Panc1 (cell line): ENCODE results near the gene MICAL2. TPM values are rescaled to one million over a fixed set of nuclear protein-coding genes. Genes with fewer than 3 reads are reported as not detected.

Source experiments
- ATAC-seq: fragments of 200-7000 bp; cut with Tn5 transposase; 2 replicates; pipeline ENCODE4 v1.9.1; 2020; ENCODE audit warnings: mild to moderate bottlenecking, moderate library complexity
- BruUV-seq: library from RNA; stranded (reverse); fragments of 400-500 nt; replicated peaks from 2 replicates; lab custom pipeline; 2021; lab: Mats Ljungman, UMichigan
- CTCF ChIA-PET: fragments of 300-600 bp; sonication (Branson Sonifier 250); formaldehyde crosslinking; loops from one replicate; lab custom pipeline; 2022; ENCODE audit warnings: antibody characterized with exemption; lab: Charles Lee
- POLR2A ChIA-PET: fragments of 300-600 bp; sonication (Branson Sonifier 250); formaldehyde crosslinking; loops from one replicate; lab custom pipeline; 2022; ENCODE audit warnings: antibody characterized with exemption; lab: Charles Lee
- DNase-seq: peaks from one replicate; pipeline ENCODE4 v3.0.0-alpha.2; 2010; ENCODE audit warnings: low read depth, low spot score
- H3K27ac ChIP-seq: 2 replicates; pipeline ENCODE4 v1.5.1; 2011; ENCODE audit warnings: mild to moderate bottlenecking, low read length, inconsistent platforms
- H3K27me3 ChIP-seq: fragments of 200-500 bp; sonication (Bioruptor generic); 2 replicates; pipeline ENCODE4 v1.6.0; 2014; ENCODE audit warnings: low read length, inconsistent platforms; ENCODE audit not compliant: control insufficient read depth, insufficient read depth
- H3K36me3 ChIP-seq: fragments of 200-500 bp; sonication (Bioruptor generic); 2 replicates; pipeline ENCODE4 v1.5.1; 2014; ENCODE audit warnings: inconsistent platforms, mild to moderate bottlenecking, low read length, moderate library complexity; ENCODE audit not compliant: control insufficient read depth, insufficient read depth
- H3K4me1 ChIP-seq: 2 replicates; pipeline ENCODE4 v1.5.1; 2011; ENCODE audit warnings: inconsistent platforms, mild to moderate bottlenecking, low read length, moderate library complexity; ENCODE audit not compliant: control insufficient read depth, insufficient read depth
- H3K4me3 ChIP-seq, 2 experiments: 2 replicates each; pipeline ENCODE4 v1.5.1; 2011 to 2012; ENCODE audit warnings: low read depth in 2 of 2, low read length in 2 of 2, mild to moderate bottlenecking in 2 of 2, inconsistent platforms in 1 of 2, moderate library complexity in 1 of 2
- H3K9me3 ChIP-seq: fragments of 200-500 bp; sonication (Bioruptor generic); 2 replicates; pipeline ENCODE4 v1.5.1; 2014; ENCODE audit warnings: low read depth, mild to moderate bottlenecking, inconsistent platforms, low read length, moderate library complexity; ENCODE audit not compliant: control insufficient read depth, insufficient read depth
- POLR2AphosphoS5 ChIP-seq: IDR thresholded peaks from 2 replicates; pipeline ENCODE4 v1.6.1; 2012; ENCODE audit warnings: mild to moderate bottlenecking, low read depth, low read length, moderate library complexity
- SIN3A ChIP-seq: IDR thresholded peaks from 2 replicates; pipeline ENCODE4 v1.6.1; 2012; ENCODE audit warnings: low read depth, mild to moderate bottlenecking, low read length, moderate library complexity, borderline replicate concordance; ENCODE audit not compliant: insufficient read depth
- TCF7L2 ChIP-seq: IDR thresholded peaks from 2 replicates; pipeline ENCODE4 v1.6.1; 2011; ENCODE audit warnings: mild to moderate bottlenecking, low read depth, low read length, inconsistent platforms
- in situ Hi-C: cut with HindIII; loops from 2 replicates; pipeline ENCODE4 v1.10.0; 2016; ENCODE audit warnings: low sequenced_read_pairs, low pct_unique_long_range_greater_than_20kb
- intact Hi-C: fragments of 100-400 bp; cut with micrococcal nuclease; formaldehyde crosslinking; loops from one replicate; pipeline ENCODE4 v1.10.0; 2022; ENCODE audit not compliant: unreplicated experiment
- total RNA-seq: library from RNA; stranded (reverse); gene quantifications from one replicate; pipeline ENCODE4 v1.2.1, GENCODE V29; 2021; ENCODE audit not compliant: unreplicated experiment
- TF ChIP-seq, protein P1 (sequence below), 2 experiments: IDR thresholded peaks; 2 replicates each; pipeline ENCODE4 v1.6.1; 2011 to 2012; ENCODE audit warnings: low read depth in 2 of 2, control low read depth in 1 of 2, low read length in 1 of 2, mild to moderate bottlenecking in 1 of 2, moderate library complexity in 1 of 2; ENCODE audit not compliant: insufficient read depth in 1 of 2
- TF ChIP-seq, protein P2 (sequence below): fragments of 450-650 bp; IDR thresholded peaks from 2 replicates; pipeline ENCODE4 v1.5.1; 2017; ENCODE audit warnings: mild to moderate bottlenecking

Gene MICAL2
- total RNA-seq, 1 experiment from 2014 or later = 199 TPM

DNA sequence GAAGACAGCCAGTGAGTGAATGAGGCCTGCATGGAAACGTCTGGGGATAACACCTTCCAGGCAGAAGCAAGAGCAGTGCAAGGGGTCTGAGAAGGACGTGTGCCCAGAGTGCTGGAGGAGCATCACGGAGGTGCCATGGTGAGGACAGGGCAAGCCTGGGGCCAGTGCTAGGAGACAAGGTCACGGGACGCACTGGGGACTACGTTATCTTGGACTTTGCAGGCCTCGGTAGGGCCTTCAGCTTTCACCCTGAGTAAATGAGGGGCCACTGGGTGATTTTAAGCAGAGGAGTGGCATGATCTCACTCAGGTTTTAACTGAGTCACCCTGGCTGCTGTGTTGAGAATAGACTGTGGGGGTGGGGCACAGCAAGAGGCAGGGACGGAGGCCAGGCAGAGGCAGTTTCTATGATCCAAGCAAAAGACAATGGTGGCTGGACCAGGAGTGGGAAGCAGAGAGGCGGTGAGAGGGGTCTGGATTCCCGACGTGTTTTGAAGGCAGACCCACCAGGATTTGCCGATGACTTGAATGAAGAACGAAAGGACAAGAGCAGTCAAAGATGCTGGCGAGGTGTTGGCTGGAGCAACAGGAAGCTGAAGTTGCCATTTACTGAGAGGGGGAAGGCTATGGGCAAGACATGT, 164.3 kb downstream of the MICAL2 start:
- CTCF ChIA-PET = no interaction called here
- ATAC-seq (no peak), DNase-seq (no peak)
- Histone ChIP-seq H3K4me1 (no peaks in the 10 kb centered on the region; the same call in 1 of the 2 replicates), H3K9me3 (no peaks in the 10 kb centered on the region), H3K36me3 (no peaks in the 10 kb centered on the region), H3K4me3 (no peak overlapping the region), H3K27me3 (no peaks in the 10 kb centered on the region), H3K27ac (no peak overlapping the region)
- in situ Hi-C loops (no loop called here), intact Hi-C loops (no loop called here)
- TF ChIP-seq, protein P1, sequence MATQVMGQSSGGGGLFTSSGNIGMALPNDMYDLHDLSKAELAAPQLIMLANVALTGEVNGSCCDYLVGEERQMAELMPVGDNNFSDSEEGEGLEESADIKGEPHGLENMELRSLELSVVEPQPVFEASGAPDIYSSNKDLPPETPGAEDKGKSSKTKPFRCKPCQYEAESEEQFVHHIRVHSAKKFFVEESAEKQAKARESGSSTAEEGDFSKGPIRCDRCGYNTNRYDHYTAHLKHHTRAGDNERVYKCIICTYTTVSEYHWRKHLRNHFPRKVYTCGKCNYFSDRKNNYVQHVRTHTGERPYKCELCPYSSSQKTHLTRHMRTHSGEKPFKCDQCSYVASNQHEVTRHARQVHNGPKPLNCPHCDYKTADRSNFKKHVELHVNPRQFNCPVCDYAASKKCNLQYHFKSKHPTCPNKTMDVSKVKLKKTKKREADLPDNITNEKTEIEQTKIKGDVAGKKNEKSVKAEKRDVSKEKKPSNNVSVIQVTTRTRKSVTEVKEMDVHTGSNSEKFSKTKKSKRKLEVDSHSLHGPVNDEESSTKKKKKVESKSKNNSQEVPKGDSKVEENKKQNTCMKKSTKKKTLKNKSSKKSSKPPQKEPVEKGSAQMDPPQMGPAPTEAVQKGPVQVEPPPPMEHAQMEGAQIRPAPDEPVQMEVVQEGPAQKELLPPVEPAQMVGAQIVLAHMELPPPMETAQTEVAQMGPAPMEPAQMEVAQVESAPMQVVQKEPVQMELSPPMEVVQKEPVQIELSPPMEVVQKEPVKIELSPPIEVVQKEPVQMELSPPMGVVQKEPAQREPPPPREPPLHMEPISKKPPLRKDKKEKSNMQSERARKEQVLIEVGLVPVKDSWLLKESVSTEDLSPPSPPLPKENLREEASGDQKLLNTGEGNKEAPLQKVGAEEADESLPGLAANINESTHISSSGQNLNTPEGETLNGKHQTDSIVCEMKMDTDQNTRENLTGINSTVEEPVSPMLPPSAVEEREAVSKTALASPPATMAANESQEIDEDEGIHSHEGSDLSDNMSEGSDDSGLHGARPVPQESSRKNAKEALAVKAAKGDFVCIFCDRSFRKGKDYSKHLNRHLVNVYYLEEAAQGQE (IDR thresholded peaks at IDR 0.05; ENCODE audit: insufficient read depth in 1 of 2, low read depth in 2 of 2, low read length in 1 of 2) = no peak
- TF ChIP-seq TCF7L2 = no peak
- no peak for TF ChIP-seq POLR2AphosphoS5
- no peak for TF ChIP-seq SIN3A
- TF ChIP-seq, protein P2, sequence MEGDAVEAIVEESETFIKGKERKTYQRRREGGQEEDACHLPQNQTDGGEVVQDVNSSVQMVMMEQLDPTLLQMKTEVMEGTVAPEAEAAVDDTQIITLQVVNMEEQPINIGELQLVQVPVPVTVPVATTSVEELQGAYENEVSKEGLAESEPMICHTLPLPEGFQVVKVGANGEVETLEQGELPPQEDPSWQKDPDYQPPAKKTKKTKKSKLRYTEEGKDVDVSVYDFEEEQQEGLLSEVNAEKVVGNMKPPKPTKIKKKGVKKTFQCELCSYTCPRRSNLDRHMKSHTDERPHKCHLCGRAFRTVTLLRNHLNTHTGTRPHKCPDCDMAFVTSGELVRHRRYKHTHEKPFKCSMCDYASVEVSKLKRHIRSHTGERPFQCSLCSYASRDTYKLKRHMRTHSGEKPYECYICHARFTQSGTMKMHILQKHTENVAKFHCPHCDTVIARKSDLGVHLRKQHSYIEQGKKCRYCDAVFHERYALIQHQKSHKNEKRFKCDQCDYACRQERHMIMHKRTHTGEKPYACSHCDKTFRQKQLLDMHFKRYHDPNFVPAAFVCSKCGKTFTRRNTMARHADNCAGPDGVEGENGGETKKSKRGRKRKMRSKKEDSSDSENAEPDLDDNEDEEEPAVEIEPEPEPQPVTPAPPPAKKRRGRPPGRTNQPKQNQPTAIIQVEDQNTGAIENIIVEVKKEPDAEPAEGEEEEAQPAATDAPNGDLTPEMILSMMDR = no peak
- BruUV-seq = no TSS peak
- POLR2A ChIA-PET = no interaction called here

DNA sequence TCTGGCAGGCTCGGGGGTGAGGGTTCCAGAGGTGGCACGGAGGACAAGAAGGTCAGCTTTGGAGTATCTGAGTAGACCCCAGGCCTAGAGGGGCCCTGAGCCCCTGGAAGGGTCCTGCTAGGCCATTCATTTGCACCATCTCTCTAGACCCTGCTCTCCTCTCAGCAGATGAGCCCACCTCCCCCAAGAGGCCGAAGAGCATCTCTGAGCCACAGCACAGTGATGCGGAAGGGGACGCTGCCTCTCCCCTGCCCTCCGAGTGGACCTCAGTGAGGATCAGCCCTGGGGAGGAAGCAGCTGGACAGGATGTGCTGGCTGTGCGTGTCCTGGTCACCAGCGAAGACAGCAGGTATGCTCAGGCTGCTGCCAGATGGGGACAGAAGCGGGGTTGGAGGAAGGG, 165.4 kb downstream of the MICAL2 start:
- H3K9me3 ChIP-seq = no peaks in the 10 kb centered on the region
- no TSS peak for BruUV-seq
- ChIA-PET POLR2A (no interaction called here), CTCF (no interaction called here)
- DNase-seq (no peak), ATAC-seq (no peak)
- TF ChIP-seq, protein P2 = no peak
- TF ChIP-seq POLR2AphosphoS5 (no peak), TCF7L2 (no peak), SIN3A (no peak)
- TF ChIP-seq, protein P1 (IDR thresholded peaks at IDR 0.05; ENCODE audit: insufficient read depth in 1 of 2, low read depth in 2 of 2, low read length in 1 of 2) = no peak
- intact Hi-C loops = no loop called here
- in situ Hi-C loops = no loop called here
- no peak overlapping the region for H3K27ac ChIP-seq
- H3K36me3 ChIP-seq = no peaks in the 10 kb centered on the region
- H3K4me3 ChIP-seq = no peak overlapping the region
- H3K4me1 ChIP-seq = no peaks in the 10 kb centered on the region
- H3K27me3 ChIP-seq = no peaks in the 10 kb centered on the region
